HEK293 (cell line): ENCODE measurements around the gene EIF3M.

Experiments
- CTCF ChIA-PET: fragments of 350-600 bp; formaldehyde crosslinking; extraction: SDS; loops from one replicate; lab custom pipeline; 2021; ENCODE audit warnings: antibody characterized with exemption; lab: Yijun Ruan, JAX
- POLR2A ChIA-PET: fragments of 300-600 bp; formaldehyde crosslinking; extraction: SDS; loops from one replicate; lab custom pipeline; 2020; ENCODE audit warnings: antibody characterized with exemption, inconsistent platforms; lab: Yijun Ruan, JAX
- H3K27ac ChIP-seq: fragments of 200-500 bp; sonication (Bioruptor generic); 2 replicates; pipeline ENCODE4 v1.5.1; 2014; ENCODE audit warnings: low read depth, low read length, control low read depth, inconsistent platforms; ENCODE audit errors: extremely low read depth
- H3K36me3 ChIP-seq, 2 experiments: fragments of 200-500 bp in 1 of 2; sonication (Bioruptor generic) in 1 of 2; 1 replicate in 1 of 2; 2 replicates in 1 of 2; pipeline ENCODE4 v1.5.1; 2014 to 2017; ENCODE audit warnings: inconsistent platforms in 2 of 2, low read length in 2 of 2; ENCODE audit not compliant: control insufficient read depth in 2 of 2, insufficient read depth in 1 of 2
- H3K4me1 ChIP-seq: fragments of 200-500 bp; sonication (Bioruptor generic); 2 replicates; pipeline ENCODE4 v1.5.1; 2014; ENCODE audit warnings: mild to moderate bottlenecking, low read length, inconsistent platforms; ENCODE audit not compliant: control insufficient read depth, insufficient read depth
- H3K4me3 ChIP-seq: 2 replicates; pipeline ENCODE4 v1.5.1; 2011; ENCODE audit warnings: low read depth, mild to moderate bottlenecking, control low read depth, low read length, moderate library complexity
- H3K9me3 ChIP-seq: fragments of 200-500 bp; sonication (Bioruptor generic); 2 replicates; pipeline ENCODE4 v1.5.1; 2014; ENCODE audit warnings: low read depth, low read length, inconsistent platforms; ENCODE audit not compliant: control insufficient read depth, insufficient read depth
- GLI2 ChIP-seq: fragments of 450-650 bp; formaldehyde crosslinking; IDR thresholded peaks from 2 replicates; pipeline ENCODE4; 2017; ENCODE audit warnings: missing biosample characterization, missing genetic modification characterization, low read depth, borderline replicate concordance
- KLF8 ChIP-seq: fragments of 450-650 bp; formaldehyde crosslinking; IDR thresholded peaks from 2 replicates; pipeline ENCODE4 v1.5.1; 2016; ENCODE audit warnings: missing biosample characterization, missing genetic modification characterization
- SCRT1 ChIP-seq: fragments of 450-650 bp; formaldehyde crosslinking; IDR thresholded peaks from 2 replicates; pipeline ENCODE4 v1.5.1; 2016; ENCODE audit warnings: missing biosample characterization, missing genetic modification characterization, borderline replicate concordance
- SETDB1 ChIP-seq: IDR thresholded peaks from one replicate; pipeline ENCODE4 v1.6.1; 2017; ENCODE audit warnings: mild to moderate bottlenecking, low read length, moderate library complexity, mixed read lengths; ENCODE audit not compliant: insufficient read length
- TRIM28 ChIP-seq: IDR thresholded peaks from 2 replicates; pipeline ENCODE4 v1.6.1; 2011; ENCODE audit warnings: low read length, control low read depth, borderline replicate concordance
- WT1 ChIP-seq: fragments of 450-650 bp; formaldehyde crosslinking; IDR thresholded peaks from 2 replicates; pipeline ENCODE4 v1.5.1; 2016; ENCODE audit warnings: missing biosample characterization, missing genetic modification characterization
- YY1 ChIP-seq: fragments of 450-650 bp; formaldehyde crosslinking; IDR thresholded peaks from 2 replicates; pipeline ENCODE4 v1.5.1; 2018; ENCODE audit warnings: missing biosample characterization, missing genetic modification characterization
- ZBTB8A ChIP-seq: fragments of 450-650 bp; formaldehyde crosslinking; IDR thresholded peaks from 2 replicates; pipeline ENCODE4 v1.5.1; 2016; ENCODE audit warnings: missing biosample characterization, missing genetic modification characterization
- ZFP69B ChIP-seq: fragments of 450-650 bp; formaldehyde crosslinking; IDR thresholded peaks from 2 replicates; pipeline ENCODE4 v1.5.1; 2016; ENCODE audit warnings: missing biosample characterization, missing genetic modification characterization
- ZNF138 ChIP-seq: fragments of 450-650 bp; formaldehyde crosslinking; IDR thresholded peaks from 2 replicates; pipeline ENCODE4 v1.5.1; 2016; ENCODE audit warnings: missing biosample characterization, missing genetic modification characterization, borderline replicate concordance
- ZNF155 ChIP-seq: fragments of 450-650 bp; formaldehyde crosslinking; IDR thresholded peaks from 2 replicates; pipeline ENCODE4 v1.5.1; 2016; ENCODE audit warnings: missing biosample characterization, missing genetic modification characterization
- ZNF214 ChIP-seq: fragments of 450-650 bp; formaldehyde crosslinking; IDR thresholded peaks from 2 replicates; pipeline ENCODE4 v1.5.1; 2017; ENCODE audit warnings: missing biosample characterization, mild to moderate bottlenecking, missing genetic modification characterization, borderline replicate concordance
- ZNF221 ChIP-seq: fragments of 450-650 bp; formaldehyde crosslinking; IDR thresholded peaks from 2 replicates; pipeline ENCODE4 v1.5.1; 2017; ENCODE audit warnings: missing biosample characterization, missing genetic modification characterization, borderline replicate concordance
- ZNF302 ChIP-seq: fragments of 450-650 bp; formaldehyde crosslinking; IDR thresholded peaks from 2 replicates; pipeline ENCODE4 v1.5.1; 2016; ENCODE audit warnings: missing biosample characterization, missing genetic modification characterization, low read depth
- ZNF335 ChIP-seq: fragments of 450-650 bp; formaldehyde crosslinking; conservative IDR thresholded peaks from 2 replicates; pipeline ENCODE4 v1.5.1; 2016; ENCODE audit warnings: missing biosample characterization, missing genetic modification characterization
- ZNF426 ChIP-seq: fragments of 450-650 bp; formaldehyde crosslinking; IDR thresholded peaks from 2 replicates; pipeline ENCODE4 v1.5.1; 2017; ENCODE audit warnings: missing biosample characterization, missing genetic modification characterization, mild to moderate bottlenecking, inconsistent platforms, moderate library complexity
- ZNF433 ChIP-seq: fragments of 450-650 bp; formaldehyde crosslinking; IDR thresholded peaks from 2 replicates; pipeline ENCODE4 v1.5.1; 2016; ENCODE audit warnings: missing biosample characterization, missing genetic modification characterization, low read depth
- ZNF610 ChIP-seq: fragments of 450-650 bp; formaldehyde crosslinking; IDR thresholded peaks from 2 replicates; pipeline ENCODE4 v1.5.1; 2016; ENCODE audit warnings: missing biosample characterization, missing genetic modification characterization, borderline replicate concordance
- ZNF677 ChIP-seq: fragments of 450-650 bp; IDR thresholded peaks from 2 replicates; pipeline ENCODE4 v1.5.0; 2018; ENCODE audit warnings: missing biosample characterization, mild to moderate bottlenecking, missing genetic modification characterization, moderate library complexity
- ZXDB ChIP-seq: fragments of 450-650 bp; formaldehyde crosslinking; IDR thresholded peaks from 2 replicates; pipeline ENCODE4 v1.5.1; 2016; ENCODE audit warnings: missing biosample characterization, missing genetic modification characterization
- TF ChIP-seq, protein P1 (sequence below): fragments of 450-650 bp; formaldehyde crosslinking; conservative IDR thresholded peaks from 2 replicates; pipeline ENCODE4 v1.5.1; 2016; ENCODE audit warnings: low read depth, missing biosample characterization, missing genetic modification characterization
- TF ChIP-seq, protein P2 (sequence below): fragments of 450-650 bp; formaldehyde crosslinking; IDR thresholded peaks from 2 replicates; pipeline ENCODE4 v1.5.1; 2016; ENCODE audit warnings: missing biosample characterization, missing genetic modification characterization

EIF3M gene

DNA sequence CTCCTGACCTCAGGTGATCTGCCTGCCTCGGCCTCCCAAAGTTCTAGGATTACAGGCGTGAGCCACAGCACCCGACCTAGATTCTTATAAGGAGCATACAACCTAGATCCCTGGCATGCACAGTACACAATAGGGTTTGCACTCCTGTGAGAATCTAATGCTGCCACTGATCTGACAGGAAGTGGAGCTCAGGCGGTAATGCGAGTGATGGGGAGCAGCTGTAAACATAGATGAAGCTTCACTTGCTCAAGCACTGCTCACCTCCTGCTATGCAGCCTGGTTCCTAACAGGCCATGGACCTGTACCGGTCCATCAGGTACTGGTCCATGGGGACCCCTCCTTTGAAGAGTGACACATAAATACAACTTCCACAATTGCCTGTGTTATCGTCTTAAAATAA, 44.8 kb upstream of the EIF3M start:
- no peaks in the 10 kb centered on the region for H3K9me3 ChIP-seq
- no peak overlapping the region for H3K27ac ChIP-seq
- H3K36me3 ChIP-seq: no peaks in the 10 kb centered on the region
- no peaks in the 10 kb centered on the region for H3K4me1 ChIP-seq
- TF ChIP-seq ZNF610 (tag by site-specific recombination): peak; percentile 65; the same call in 1 of the 2 replicates
- TF ChIP-seq YY1: no peak
- no peak overlapping the region for H3K4me3 ChIP-seq
- CTCF ChIA-PET: interaction anchor here (1.0 kb wide), 1 partner anchor 228 kb away, joined by 3 read pairs; no protein-coding TSS in a partner anchor
- POLR2A ChIA-PET: no interaction called here

DNA sequence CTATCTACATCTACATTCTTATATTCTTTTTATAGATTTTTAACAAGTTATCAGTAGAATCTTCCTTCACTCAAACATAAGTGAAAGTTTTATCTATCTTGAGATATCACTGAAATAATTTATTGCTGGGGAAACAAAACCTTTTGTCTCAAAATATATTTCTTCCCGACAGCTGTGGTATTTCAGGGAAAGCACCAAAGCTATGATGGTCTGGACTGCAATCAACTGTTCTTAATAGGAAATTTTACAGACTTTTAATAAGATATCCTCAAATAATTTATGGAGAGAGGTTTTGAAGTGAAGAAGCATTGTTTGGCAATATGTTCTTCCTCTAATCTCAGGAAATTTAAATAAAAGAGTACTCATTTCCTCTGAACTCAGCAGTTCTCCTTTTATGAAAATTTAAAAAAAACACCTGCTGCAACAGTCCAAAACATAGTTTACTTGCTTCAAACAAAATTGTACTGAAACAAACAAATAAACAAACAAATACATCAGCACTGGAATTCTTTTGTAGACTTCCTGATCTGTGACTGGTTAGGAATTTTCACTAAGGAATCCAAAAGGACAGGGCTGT, 33.9 kb upstream of the EIF3M start:
- CTCF ChIA-PET: no interaction called here
- POLR2A ChIA-PET: no interaction called here
- Histone ChIP-seq H3K4me3 (no peak overlapping the region), H3K9me3 (no peaks in the 10 kb centered on the region), H3K4me1 (no peaks in the 10 kb centered on the region), H3K36me3 (no peaks in the 10 kb centered on the region), H3K27ac (no peak overlapping the region)
- TF ChIP-seq KLF8 (tag by site-specific recombination) (no peak), GLI2 (no peak), SETDB1 (no peak), ZNF214 (tag by site-specific recombination) (no peak), WT1 (tag by site-specific recombination) (no peak), ZXDB (tag by site-specific recombination) (no peak), ZNF155 (no peak), ZFP69B (tag by site-specific recombination) (no peak), ZNF302 (tag by site-specific recombination) (no peak), ZNF335 (tag by site-specific recombination) (no peak), ZNF677 (tag by site-specific recombination) (no peak), ZNF138 (no peak), SCRT1 (no peak), TRIM28 (no peak), ZNF221 (tag by site-specific recombination) (no peak), ZNF426 (tag by site-specific recombination) (no peak), ZBTB8A (tag by site-specific recombination) (no peak), ZNF433 (tag by site-specific recombination) (no peak)
- TF ChIP-seq, protein P1, sequence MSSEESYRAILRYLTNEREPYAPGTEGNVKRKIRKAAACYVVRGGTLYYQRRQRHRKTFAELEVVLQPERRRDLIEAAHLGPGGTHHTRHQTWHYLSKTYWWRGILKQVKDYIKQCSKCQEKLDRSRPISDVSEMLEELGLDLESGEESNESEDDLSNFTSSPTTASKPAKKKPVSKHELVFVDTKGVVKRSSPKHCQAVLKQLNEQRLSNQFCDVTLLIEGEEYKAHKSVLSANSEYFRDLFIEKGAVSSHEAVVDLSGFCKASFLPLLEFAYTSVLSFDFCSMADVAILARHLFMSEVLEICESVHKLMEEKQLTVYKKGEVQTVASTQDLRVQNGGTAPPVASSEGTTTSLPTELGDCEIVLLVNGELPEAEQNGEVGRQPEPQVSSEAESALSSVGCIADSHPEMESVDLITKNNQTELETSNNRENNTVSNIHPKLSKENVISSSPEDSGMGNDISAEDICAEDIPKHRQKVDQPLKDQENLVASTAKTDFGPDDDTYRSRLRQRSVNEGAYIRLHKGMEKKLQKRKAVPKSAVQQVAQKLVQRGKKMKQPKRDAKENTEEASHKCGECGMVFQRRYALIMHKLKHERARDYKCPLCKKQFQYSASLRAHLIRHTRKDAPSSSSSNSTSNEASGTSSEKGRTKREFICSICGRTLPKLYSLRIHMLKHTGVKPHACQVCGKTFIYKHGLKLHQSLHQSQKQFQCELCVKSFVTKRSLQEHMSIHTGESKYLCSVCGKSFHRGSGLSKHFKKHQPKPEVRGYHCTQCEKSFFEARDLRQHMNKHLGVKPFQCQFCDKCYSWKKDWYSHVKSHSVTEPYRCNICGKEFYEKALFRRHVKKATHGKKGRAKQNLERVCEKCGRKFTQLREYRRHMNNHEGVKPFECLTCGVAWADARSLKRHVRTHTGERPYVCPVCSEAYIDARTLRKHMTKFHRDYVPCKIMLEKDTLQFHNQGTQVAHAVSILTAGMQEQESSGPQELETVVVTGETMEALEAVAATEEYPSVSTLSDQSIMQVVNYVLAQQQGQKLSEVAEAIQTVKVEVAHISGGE: no peak
- TF ChIP-seq, protein P2, sequence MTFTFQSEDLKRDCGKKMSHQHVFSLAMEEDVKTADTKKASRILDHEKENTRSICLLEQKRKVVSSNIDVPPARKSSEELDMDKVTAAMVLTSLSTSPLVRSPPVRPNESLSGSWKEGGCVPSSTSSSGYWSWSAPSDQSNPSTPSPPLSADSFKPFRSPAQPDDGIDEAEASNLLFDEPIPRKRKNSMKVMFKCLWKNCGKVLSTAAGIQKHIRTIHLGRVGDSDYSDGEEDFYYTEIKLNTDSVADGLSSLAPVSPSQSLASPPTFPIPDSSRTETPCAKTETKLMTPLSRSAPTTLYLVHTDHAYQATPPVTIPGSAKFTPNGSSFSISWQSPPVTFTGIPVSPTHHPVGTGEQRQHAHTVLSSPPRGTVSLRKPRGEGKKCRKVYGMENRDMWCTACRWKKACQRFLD: no peak
